Activated CD8-positive, alpha-beta memory T cell treated with anti-CD3 and anti-CD28 coated beads for 1 hour (primary cell): ENCODE measurements around the gene PSMD6.

Experiments
- DNase-seq, 2 donors: peaks; one replicate each; pipeline ENCODE4 v3.0.0-alpha.2; 2020; ENCODE audit warnings: low read depth in 1 of 2; ENCODE audit errors: extremely low read depth in 1 of 2

Gene PSMD6

GRCh38 chr3:64023187-64023860 is at the start of gene PSMD6:
TSS of gene PSMD6 (minus strand) at chr3:64023494. CDS start at chr3:64023419, 75 bp downstream.
- peak; percentile 61 to 89 for DNase-seq

- no peak for DNase-seq
Measured at GRCh38 chr3:64072126-64072525, 48.8 kb upstream of the PSMD6 start.

GRCh38 chr3:64070704-64071103 is 47.4 kb upstream of the PSMD6 start:
- no peak for DNase-seq

- DNase-seq = no peak
Measured at GRCh38 chr3:64067506-64068346, 44.4 kb upstream of the PSMD6 start.

GRCh38 chr3:64064804-64065203 is 41.5 kb upstream of the PSMD6 start:
- DNase-seq = no peak

GRCh38 chr3:64063983-64064438 is 40.7 kb upstream of the PSMD6 start:
- DNase-seq = no peak

GRCh38 chr3:64063207-64063982 is 40.1 kb upstream of the PSMD6 start:
- DNase-seq = no peak

- no peak for DNase-seq
Measured at GRCh38 chr3:64061628-64062027, 38.3 kb upstream of the PSMD6 start.

- DNase-seq = no peak
Measured at GRCh38 chr3:64059484-64060175, 36.3 kb upstream of the PSMD6 start.

- no peak for DNase-seq
Measured at GRCh38 chr3:64058566-64058965, 35.3 kb upstream of the PSMD6 start.

GRCh38 chr3:64057231-64057630 is 33.9 kb upstream of the PSMD6 start:
- no peak for DNase-seq

- DNase-seq = no peak
Measured at GRCh38 chr3:64056606-64057180, 33.4 kb upstream of the PSMD6 start.

GRCh38 chr3:64055076-64055475 is 31.8 kb upstream of the PSMD6 start:
- DNase-seq = no peak

GRCh38 chr3:64054488-64054887 is 31.2 kb upstream of the PSMD6 start:
- no peak for DNase-seq

GRCh38 chr3:64053581-64053980 is 30.3 kb upstream of the PSMD6 start:
- DNase-seq = no peak

- DNase-seq = no peak
Measured at GRCh38 chr3:64053117-64053516, 29.8 kb upstream of the PSMD6 start.

- DNase-seq = no peak
Measured at GRCh38 chr3:64049832-64050231, 26.5 kb upstream of the PSMD6 start.

- DNase-seq = no peak
Measured at GRCh38 chr3:64049136-64049535, 25.8 kb upstream of the PSMD6 start.

GRCh38 chr3:64048631-64049061 is 25.4 kb upstream of the PSMD6 start:
- no peak for DNase-seq

- no peak for DNase-seq
Measured at GRCh38 chr3:64047787-64048186, 24.5 kb upstream of the PSMD6 start.
